Renal cortical epithelial cell (primary cell): ENCODE data around the gene KLK5. TPM values are rescaled to one million over a fixed set of nuclear protein-coding genes. Genes with fewer than 3 reads are reported as not detected.
A peak's percentile ranks its signal among the peaks of the same experiment; 100 is the strongest.

Experiments
- DNase-seq: peaks from one replicate; pipeline ENCODE4 v3.0.0-alpha.2; 2011; ENCODE audit warnings: low read depth
- total RNA-seq: library from RNA; depleted of rRNA; stranded (reverse); fragments of >200 nt; gene quantifications from 2 replicates; pipeline ENCODE4 v1.2.3, GENCODE V29; 2014

KLK5 gene
- total RNA-seq, 1 donor from 2014 or later: 1.3 TPM

DNA sequence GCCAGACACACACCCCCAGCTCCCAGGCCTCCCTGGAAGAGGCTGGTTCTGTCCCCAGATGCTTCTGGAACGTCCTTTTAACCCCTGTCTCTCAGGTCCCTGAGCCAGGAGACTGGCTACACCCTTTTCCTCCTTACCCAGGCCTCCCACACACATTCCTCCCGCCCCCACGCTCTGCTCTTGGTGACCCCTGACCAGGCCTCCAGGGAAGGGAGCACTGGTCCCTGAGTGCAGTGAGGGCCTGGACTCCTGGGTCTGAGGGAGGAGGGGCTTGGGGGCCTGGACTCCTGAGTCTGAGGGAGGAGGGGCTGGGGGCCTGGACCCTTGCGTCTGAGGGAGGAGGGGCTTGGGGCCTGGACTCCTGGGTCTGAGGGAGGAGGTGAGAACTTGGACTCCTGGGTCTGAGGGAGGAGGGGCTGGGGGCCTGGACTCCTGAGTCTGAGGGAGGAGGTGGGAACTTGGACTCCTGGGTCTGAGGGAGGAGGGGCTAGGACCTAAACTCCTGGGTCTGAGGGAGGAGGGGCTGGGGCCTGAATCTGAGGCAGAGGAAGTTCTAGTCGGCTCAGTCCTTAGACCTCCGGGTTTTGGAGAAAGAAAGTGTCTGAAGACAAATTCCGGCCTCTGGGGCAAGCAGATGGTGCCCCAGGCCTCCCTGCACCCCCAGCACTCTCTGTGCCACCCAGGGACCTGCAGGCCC is 16.0 kb upstream of the KLK5 start:
- DNase-seq: peak; percentile 4

DNA sequence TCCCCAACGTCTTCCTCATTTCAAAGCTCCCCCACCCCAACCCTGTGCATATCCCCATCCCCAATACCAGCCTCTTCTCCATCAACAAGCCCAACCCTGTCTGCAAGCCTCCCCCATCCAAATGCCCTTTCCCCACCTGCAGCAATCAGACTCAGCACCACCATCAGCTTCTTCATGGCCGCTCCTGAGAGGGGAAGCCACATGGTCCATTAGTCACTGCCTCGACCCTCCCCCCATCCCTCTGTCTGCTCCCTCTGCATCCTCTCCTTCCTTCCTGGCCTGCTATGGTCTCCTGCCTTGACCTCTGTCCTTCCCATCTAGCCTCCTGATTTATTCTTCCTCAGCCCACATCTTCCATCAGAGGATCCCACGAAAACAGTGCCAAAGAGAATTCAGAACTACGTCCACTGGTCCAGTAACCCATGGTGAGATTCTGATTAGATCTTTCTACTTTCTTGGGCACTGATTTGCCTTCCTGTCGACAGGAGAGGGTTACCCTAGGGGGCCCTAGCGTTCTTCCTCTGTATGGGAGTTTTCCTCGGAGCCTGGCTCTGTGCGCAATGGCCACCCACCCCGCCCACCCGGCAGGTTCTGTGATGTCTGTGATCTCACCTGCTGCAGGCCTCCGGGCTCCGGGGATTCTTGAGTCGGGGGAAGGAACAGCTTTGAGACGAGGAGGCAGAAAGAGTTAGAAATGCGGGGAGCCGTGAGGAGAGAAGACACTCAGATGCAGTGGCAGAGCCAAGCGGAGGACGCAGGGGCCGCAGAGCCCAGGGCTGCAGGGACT is 15.3 kb upstream of the KLK5 start:
- no peak for DNase-seq

DNA sequence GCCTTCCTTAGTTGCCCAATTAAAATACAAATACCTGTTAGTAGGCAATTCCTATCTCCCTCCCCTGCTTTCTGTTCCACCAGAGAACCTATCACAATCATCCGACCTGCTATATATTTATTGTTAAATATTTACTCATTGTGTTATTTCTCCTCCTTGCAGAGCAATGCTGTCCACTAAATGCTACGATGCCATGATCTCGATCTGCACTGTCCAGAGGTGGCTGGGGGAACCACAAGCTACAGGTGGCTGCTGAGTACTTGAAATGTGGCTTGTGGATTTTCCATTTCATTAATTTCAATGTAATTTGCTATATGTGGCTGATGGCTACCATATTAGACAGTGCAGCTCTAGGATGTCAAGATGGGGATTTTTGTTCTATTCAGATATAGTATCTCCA is 11.4 kb upstream of the KLK5 start:
- DNase-seq: no peak

DNA sequence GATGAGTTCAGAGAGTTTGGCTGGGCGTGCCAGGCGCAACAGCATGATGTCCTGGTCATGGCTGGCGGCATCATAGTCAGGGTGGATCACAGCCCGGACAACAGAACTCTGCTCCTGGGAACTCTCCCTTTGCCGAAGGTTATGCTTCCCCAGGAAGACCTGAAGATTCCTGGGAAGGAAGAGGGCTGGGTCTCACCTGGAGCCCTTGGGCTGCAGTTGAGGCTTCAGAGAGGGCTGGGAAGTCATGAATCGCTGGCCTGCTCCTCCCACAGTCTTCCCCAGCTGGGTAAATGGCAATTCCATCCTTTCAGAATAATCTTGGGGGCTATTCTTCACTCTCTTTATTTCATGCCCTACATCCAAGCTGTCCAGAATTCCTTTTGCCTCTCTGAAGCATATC is 10.5 kb upstream of the KLK5 start:
- no peak for DNase-seq

DNA sequence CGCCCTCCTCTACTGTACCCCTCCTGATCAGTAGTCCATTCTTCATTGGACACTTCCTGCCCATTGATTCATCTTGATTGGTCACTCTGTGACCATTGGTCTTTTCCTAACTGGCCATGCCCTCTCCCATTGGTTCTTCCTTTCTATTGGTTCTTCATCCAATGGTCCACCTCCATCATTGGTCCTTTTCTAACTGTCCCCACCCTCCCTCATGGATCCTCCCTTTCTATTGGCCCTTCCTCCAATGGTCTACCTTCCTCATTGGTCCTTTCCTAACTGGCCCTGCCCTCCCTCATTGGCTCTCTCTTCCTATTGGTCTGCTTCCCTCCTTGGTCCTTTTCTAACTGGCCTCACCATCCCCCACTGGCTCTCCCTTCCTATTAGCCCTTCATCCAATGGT is 9.4 kb upstream of the KLK5 start:
- no peak for DNase-seq

DNA sequence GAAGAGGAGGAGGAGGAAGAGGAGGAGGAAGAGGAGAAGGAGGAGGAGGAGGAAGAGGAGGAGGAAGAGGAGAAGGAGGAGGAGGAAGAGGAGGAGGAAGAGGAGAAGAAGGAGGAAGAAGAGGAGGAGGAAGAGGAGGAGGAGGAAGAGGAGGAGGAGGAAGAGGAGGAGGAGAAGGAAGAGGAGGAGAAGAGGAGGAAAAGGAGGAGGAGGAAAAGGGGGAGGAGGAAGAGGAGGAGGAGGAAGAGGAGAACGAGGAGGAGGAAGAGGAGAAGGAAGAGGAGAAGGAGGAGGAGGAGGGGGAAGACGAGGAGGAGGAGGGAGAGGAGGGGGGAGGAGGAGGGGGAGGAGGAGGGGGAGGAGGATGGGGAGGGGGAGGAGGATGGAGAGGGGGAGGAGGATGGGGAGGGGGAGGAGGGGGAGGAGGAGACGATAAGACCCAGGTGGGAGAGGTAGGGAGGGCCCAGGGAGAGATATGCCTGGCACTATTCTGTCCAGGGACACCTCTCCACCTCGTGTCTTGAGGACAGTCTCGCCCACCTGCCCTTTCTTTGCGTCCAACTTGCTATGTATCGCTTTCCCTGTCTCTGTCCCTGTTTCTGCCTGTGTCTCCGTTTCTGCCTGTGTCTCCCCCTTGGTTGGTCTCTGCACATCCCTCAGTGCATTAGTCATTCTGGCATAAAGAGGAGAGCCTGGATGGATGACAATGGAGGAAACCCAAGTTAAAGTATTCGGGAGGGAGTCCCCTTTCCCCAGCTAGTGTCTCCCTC is 7.1 kb upstream of the KLK5 start:
- DNase-seq: no peak

DNA sequence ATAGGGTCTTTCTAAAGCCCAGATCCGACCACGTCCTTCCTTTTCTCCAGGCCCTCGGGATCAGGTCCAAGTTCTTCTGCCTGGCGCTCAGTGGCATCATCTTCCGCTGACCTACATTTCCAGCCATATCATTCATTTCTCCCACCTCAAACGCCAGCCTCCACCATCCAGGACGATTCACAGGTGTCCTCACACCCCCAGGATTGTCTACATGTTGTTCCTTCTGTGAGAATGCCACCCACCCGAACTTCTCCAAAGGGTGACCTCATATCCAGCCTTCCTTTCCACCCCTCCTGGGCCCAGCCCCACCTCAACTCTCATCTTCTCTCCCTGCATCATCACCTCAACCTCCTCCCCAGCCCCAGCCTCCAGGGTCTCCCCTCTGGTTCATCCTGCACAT is 4.7 kb upstream of the KLK5 start:
- DNase-seq: no peak

DNA sequence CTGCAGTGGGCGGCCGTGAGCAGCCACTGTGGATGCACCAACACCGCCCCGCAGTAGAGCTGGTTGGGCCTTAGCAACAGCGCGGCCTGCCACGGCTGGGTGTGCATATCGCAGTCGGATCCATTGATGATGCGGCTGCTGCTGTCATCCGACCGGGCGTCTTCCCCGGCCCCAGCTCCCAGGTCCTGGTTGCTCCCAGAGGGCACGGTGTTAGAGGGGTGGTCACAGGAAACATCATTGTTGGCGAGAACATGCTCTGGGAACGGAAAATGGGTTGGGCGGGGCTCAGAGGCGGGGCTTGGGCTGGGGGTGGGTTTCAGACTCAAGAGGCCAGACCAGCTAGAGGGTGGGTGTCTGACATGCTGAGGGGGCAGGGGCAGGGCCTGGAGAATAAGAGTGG is 3.0 kb downstream of the KLK5 start:
- DNase-seq: no peak

DNA sequence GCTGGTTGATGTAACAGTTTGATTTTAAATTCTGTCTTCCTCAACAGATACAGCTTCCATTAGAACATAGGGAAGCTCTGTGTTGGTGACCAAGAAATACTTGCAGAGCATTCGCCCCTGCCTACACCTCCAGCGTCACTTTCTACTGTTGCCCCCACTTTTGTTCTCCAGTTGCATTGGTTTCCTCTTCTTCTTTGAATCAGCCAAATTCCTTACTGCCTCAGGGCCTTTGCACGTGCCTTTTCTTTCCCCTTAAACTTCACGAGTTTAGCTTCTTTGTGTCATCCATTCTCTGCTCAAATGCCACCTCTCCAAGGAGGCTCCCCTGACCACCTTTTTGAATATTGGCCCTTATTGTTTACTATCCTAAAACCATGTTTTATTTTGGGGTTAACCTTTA is 5.7 kb downstream of the KLK5 start:
- DNase-seq: no peak

DNA sequence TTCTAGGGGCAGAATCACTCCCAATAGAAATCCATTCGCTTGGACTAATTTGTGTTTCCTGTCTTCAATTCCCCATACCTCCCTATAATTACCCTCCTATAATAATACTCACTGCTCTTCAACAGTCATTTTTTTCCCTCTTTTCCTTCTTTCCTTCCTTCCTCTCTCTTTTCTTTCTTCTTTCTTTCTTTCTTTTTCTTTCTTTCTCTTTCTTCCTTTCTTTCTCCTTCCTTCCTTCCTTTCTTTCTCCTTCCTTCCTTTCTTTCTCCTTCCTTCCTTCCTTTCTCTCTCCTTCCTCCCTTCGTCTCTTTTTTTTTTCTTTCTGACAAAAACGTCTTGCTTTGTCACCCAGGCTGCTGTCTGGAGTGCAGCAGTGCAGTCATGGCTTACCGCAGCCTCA is 8.0 kb downstream of the KLK5 start:
- no peak for DNase-seq

DNA sequence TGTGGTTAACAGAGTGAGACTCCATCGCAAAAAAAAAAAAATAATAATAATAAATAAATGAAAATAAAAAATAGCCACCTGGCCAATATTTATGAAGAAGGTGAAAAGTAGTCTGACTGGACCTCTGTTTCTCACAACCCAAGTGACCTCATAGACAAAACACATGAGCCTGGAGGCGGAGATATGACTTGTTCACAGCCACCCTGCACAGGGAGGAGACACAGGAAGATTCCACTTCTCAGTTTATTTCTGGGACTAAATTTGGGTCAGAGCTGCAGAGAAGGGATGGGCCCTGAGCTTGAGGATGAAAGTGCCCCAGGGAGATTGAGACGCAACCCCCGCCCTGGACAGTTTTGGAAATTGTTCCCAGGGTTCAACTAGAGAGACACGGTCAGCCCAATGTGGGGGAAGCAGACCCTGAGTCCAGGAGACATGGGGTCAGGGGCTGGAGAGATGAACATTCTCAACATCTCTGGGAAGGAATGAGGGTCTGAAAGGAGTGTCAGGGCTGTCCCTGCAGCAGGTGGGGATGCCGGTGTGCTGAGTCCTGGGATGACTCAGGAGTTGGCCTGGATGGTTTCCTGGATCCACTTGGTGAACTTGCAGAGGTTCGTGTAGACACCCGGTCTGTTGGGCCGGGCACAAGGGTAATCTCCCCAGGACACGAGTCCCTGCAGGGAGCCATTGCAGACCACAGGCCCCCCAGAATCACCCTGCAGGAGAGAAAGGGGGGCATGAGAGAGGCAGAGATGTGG is 9.6 kb downstream of the KLK5 start:
- DNase-seq: no peak

DNA sequence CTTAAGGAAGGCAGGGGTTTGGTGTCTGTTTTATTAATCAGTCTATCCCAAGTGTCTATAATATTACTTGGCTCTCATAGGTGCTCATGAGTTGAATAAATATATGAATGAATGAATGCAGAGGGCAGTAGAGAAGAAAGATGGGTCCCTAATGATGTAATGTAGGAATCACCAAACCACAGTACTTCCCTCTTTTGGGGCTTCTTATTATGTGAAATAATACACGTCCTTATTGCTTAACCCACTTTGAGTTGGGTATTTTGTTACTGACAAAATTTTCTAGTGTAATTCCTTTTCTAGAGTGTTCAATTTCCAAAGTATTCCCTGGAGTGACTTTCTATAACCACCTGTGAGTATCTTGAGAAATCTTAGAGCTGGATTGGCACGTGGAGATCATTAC is 13.2 kb downstream of the KLK5 start:
- DNase-seq: no peak

DNA sequence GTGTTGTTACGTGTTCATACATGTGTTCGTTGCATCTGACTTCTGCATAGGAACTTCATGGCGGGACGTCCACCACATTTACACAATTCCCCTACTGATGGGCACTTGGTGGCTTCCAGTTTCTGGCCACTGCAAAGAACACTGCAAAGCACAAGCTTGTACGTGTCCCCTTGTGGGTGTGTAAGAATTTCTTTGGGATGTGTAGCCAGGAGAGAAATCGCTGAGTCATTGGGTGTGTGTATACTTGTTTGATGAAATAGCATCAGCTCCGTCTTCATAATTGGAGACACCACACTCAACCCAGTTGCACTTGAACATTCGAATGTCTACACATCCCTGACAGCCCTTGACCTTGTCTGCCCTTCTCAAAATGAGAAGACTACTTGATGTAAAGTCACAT is 19.2 kb downstream of the KLK5 start:
- peak; percentile 25 for DNase-seq

DNA sequence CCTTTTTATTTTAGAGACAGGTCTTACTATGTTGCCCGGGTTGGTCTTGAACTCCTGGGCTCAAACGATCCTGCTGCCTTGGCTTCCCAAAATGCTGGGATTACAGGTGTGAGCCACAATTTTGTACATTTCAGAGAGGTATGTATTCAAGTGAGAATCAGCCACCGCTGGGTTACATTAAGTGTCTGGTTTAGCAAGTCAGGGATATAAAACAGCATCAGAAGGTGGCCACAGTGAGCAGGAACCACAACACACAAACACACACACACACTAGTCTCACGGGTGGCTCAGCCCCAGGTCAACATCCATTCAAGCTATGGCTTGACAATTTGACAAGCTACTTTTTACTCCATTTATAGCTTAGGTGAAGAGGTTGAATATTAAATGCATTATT is 20.2 kb downstream of the KLK5 start:
- no peak for DNase-seq

DNA sequence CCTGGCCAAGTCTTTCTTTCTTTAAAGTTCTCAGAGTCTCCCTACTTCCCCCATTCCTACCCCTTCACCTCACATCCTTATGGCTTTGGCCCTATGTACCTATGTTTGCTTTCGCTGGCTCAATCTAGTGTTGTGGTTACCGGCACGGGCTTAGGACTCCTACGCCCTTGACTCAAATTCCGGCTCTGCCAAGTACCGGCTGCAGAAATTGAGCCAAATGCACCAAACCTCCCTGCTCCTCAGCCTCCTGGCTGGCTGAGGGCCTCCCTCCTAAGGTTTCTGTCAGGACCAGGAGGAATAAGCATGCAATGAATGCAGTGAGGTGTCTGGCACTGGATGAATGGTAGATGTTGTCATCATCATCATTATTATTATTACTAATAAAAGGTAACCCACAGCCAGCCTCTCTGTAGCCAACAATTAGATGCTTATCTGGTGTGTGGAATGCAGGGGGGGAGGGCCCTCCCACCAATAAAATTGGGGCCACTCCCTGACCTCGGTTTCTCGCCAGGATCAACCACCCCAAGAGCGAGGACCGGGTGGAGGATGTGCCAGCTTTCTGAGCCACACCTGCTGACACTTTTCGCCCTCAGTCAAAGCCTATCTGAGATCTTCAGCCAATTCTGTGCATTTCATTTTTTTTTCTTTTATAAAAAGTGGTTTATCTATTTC is 20.7 kb downstream of the KLK5 start:
- peak; percentile 39 for DNase-seq

DNA sequence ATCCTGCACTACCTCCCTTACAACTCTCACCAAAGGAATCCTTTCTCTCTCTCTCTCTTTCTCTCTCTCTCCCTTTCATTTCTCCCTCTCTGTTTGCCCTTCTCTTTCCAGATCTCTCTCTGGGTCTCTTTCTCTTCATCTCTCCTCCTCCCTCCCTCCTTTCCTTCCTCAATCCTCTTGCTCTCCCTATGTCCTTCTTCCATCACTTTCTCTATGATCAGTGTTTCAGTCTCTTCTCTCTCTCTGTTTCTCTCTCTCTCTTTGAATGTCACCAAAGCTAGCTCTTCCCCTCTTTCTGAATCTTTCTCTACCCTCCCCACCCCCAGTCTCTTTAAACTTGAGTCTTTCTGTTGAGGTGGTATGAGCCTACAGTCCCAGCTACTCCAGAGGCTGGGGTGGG is 21.8 kb downstream of the KLK5 start:
- no peak for DNase-seq

DNA sequence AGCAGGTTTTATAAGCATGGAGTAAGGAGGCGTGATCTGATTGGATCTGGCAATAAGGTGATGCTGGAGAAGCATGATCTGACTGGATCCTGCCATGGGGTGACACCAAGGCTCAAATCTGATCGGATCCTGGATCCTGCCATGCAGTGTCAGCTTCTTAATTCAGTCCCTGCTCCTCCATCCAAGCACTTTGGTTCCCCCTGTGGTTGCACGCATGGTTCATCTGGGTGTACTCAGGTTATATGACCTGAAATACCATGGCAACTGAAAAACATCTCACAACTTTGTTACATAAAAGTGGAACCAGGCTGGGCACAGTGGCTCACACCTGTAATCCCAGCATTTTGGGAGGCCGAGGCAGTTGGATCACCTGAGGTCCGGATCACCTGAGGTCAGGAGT is 24.0 kb downstream of the KLK5 start:
- DNase-seq: peak; percentile 7

DNA sequence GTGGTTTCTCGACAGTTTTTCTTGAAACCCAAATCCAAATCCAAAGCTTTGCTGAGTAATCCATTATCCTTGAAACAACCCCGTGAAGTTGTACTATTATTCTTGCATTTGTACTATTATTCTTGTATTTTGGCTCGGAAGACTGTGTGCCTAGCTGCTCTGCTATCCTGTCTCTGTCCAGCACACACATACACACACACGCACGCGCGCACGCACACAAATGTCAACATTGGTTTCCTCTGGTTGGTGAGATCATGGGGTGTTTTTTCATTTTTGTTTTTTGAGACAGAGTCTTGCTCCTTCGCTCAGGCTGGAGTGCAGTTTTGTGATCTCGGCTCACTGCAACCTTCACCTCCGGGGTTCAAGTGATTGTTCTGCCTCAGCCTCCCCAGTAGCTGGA is 26.7 kb downstream of the KLK5 start:
- DNase-seq: no peak

DNA sequence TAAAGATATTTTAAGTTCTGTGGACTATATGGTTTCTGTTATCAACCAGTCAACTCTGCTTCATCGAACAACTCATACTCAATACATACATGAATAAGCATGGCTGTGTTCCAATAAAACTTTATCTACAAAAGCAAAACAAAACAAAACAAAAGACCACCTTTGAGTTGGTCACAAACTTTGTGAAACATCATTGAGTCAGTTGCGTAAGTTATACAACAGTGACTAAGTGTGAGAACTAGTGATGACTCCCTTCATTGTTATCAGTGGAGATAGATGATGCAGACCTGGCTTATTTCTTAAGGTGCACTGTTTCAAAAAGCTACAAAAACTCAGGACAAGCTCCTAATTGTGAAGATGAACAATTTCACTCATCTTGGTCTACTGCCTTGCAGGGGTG is 27.1 kb downstream of the KLK5 start:
- peak; percentile 10 for DNase-seq

DNA sequence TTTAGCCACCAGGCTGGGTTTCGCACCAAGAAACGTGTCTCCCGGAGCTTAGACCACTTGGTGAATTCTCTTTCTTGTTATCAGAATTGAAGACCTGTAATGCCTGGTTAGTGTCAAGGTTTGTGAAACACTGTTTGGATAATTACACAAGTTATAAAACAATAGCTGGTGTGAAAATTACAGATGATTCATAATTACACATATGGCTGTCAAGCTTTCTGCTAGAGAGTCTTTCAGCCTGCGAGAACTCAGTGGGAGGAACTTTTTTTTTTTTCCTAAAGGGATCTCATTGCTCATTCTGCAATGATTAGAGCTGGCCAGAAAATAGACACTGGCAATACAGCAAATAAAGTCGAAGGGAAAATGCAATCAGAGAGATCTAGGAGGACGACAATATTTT is 28.3 kb downstream of the KLK5 start:
- DNase-seq: no peak

DNA sequence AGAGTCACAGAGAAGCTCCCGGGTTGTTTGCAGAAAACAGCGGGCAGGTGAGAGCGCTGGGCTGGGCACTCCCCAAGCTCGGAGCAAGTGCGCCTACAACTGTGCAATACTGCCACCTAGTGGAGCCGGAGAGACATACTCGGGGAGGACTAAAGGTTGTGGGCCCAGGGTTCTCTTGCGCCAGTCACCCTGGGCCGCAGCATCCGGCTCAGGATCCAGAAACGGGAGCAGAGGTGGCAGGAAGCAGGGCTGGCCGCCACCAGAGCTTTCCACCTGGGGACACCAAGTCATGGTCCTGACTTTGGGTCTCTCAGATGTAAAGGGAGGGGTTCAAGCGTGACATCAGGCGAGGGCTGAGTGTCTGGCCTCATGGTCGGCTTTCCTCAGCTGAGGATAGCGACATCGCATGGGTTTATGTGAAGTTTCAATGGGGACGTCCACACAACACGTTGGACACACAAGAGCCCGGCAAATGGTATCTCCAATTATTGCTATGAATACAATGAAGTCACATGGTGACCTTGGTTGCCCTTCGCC is 30.5 kb downstream of the KLK5 start:
- peak; percentile 57 for DNase-seq
